ENCODE results near the gene ADAM10. TPM values are rescaled to one million over a fixed set of nuclear protein-coding genes. Genes with fewer than 3 reads are reported as not detected.
A peak's percentile ranks its signal among the peaks of the same experiment; 100 is the strongest.

ADAM10 gene
- total RNA-seq, 1 donor: 98.9 TPM

- no peak for TF ChIP-seq CTCF (IDR thresholded peaks at IDR 0.05; ENCODE audit: insufficient read depth, low read length)
- no peak for DNase-seq (ENCODE audit: low read depth)
- H3K4me3 ChIP-seq (ENCODE audit: low read depth, low read length): no peak overlapping the region
These were observed 105.5 kb downstream of the ADAM10 start for GRCh38 chr15:58643996-58644395.

- no peak for TF ChIP-seq CTCF (IDR thresholded peaks at IDR 0.05; ENCODE audit: insufficient read depth, low read length)
- no peak overlapping the region for H3K4me3 ChIP-seq (ENCODE audit: low read depth, low read length)
- DNase-seq (ENCODE audit: low read depth): no peak
These were observed 107.8 kb downstream of the ADAM10 start for GRCh38 chr15:58641660-58642059.

- DNase-seq (ENCODE audit: low read depth): no peak
- no peak overlapping the region for H3K4me3 ChIP-seq (ENCODE audit: low read depth, low read length)
- TF ChIP-seq CTCF (IDR thresholded peaks at IDR 0.05; ENCODE audit: insufficient read depth, low read length): no peak
These were observed 109.5 kb downstream of the ADAM10 start for GRCh38 chr15:58639992-58640391.

GRCh38 chr15:58639002-58639756, 110.3 kb downstream of the ADAM10 start:
- no peak for DNase-seq (ENCODE audit: low read depth)
- no peak overlapping the region for H3K4me3 ChIP-seq (ENCODE audit: low read depth, low read length)
- no peak for TF ChIP-seq CTCF (IDR thresholded peaks at IDR 0.05; ENCODE audit: insufficient read depth, low read length)

- TF ChIP-seq CTCF (IDR thresholded peaks at IDR 0.05; ENCODE audit: insufficient read depth, low read length): no peak
- DNase-seq (ENCODE audit: low read depth): peak; percentile 39
- H3K4me3 ChIP-seq (ENCODE audit: low read depth, low read length): no peak overlapping the region
These were observed 116.7 kb downstream of the ADAM10 start for GRCh38 chr15:58632789-58633188.

- no peak for DNase-seq (ENCODE audit: low read depth)
- no peak for TF ChIP-seq CTCF (IDR thresholded peaks at IDR 0.05; ENCODE audit: insufficient read depth, low read length)
- H3K4me3 ChIP-seq (ENCODE audit: low read depth, low read length): no peak overlapping the region
These were observed 118.2 kb downstream of the ADAM10 start for GRCh38 chr15:58631319-58631718.

GRCh38 chr15:58629625-58630024, 119.9 kb downstream of the ADAM10 start:
- DNase-seq (ENCODE audit: low read depth): no peak
- no peak for TF ChIP-seq CTCF (IDR thresholded peaks at IDR 0.05; ENCODE audit: insufficient read depth, low read length)
- no peak overlapping the region for H3K4me3 ChIP-seq (ENCODE audit: low read depth, low read length)
